Measurements from ENCODE around the gene SDCBP2.

DNA sequence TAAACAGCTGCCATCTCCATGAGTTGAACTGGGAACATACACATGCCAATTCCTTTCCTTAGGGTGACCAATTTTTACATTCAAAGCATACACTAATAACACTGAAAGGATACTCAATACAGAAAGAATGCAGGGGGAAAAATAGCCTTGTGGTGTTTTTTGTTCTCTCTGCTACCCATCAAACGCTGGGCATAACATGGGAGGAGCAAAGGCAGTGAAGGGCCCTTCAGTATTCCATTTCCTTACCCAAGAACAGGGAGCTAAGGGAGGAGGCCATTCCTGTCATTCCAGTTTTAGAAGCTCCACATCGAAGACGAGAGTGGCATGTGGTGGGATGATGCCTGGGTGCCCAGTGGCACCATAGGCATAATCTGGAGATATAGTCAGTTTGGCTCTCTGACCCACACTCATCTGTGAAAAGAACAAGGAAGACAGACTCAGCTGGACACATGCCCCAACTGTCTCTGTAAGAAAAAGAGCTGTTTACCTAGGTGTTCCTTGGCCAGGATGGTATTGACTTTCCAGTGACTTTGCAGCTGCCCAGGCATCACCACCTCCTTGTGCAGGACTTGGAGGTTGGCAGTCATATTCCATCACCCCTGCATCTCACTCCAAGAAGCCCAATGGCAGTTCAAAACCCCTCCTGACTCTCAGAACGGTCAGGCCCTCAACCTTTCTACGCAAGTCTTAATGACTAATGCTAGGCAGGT, 43.0 kb upstream of the SDCBP2 start:
- TF ChIP-seq, protein P1, sequence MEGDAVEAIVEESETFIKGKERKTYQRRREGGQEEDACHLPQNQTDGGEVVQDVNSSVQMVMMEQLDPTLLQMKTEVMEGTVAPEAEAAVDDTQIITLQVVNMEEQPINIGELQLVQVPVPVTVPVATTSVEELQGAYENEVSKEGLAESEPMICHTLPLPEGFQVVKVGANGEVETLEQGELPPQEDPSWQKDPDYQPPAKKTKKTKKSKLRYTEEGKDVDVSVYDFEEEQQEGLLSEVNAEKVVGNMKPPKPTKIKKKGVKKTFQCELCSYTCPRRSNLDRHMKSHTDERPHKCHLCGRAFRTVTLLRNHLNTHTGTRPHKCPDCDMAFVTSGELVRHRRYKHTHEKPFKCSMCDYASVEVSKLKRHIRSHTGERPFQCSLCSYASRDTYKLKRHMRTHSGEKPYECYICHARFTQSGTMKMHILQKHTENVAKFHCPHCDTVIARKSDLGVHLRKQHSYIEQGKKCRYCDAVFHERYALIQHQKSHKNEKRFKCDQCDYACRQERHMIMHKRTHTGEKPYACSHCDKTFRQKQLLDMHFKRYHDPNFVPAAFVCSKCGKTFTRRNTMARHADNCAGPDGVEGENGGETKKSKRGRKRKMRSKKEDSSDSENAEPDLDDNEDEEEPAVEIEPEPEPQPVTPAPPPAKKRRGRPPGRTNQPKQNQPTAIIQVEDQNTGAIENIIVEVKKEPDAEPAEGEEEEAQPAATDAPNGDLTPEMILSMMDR (conservative IDR thresholded peaks at IDR 0.05; ENCODE audit: low read depth in 2 of 2) = no peak
- TF ChIP-seq ZNF114 (CRISPR knock-in tag; IDR thresholded peaks at IDR 0.05) (no peak), POLR2AphosphoS5 (IDR thresholded peaks at IDR 0.05; ENCODE audit: low read depth) (no peak), EZH2 (IDR thresholded peaks at IDR 0.05; ENCODE audit: low read depth, unreplicated experiment) (no peak), CREB1 (CRISPR knock-in tag; IDR thresholded peaks at IDR 0.05; ENCODE audit: low read depth) (no peak), JUNB (IDR thresholded peaks at IDR 0.05; ENCODE audit: unreplicated experiment) (no peak), NANOG (IDR thresholded peaks at IDR 0.05; ENCODE audit: borderline replicate concordance) (no peak), EZH2phosphoT487 (IDR thresholded peaks at IDR 0.05; ENCODE audit: unreplicated experiment) (no peak), STAT1 (IDR thresholded peaks at IDR 0.05; ENCODE audit: unreplicated experiment) (no peak)
- TF ChIP-seq, protein P2, sequence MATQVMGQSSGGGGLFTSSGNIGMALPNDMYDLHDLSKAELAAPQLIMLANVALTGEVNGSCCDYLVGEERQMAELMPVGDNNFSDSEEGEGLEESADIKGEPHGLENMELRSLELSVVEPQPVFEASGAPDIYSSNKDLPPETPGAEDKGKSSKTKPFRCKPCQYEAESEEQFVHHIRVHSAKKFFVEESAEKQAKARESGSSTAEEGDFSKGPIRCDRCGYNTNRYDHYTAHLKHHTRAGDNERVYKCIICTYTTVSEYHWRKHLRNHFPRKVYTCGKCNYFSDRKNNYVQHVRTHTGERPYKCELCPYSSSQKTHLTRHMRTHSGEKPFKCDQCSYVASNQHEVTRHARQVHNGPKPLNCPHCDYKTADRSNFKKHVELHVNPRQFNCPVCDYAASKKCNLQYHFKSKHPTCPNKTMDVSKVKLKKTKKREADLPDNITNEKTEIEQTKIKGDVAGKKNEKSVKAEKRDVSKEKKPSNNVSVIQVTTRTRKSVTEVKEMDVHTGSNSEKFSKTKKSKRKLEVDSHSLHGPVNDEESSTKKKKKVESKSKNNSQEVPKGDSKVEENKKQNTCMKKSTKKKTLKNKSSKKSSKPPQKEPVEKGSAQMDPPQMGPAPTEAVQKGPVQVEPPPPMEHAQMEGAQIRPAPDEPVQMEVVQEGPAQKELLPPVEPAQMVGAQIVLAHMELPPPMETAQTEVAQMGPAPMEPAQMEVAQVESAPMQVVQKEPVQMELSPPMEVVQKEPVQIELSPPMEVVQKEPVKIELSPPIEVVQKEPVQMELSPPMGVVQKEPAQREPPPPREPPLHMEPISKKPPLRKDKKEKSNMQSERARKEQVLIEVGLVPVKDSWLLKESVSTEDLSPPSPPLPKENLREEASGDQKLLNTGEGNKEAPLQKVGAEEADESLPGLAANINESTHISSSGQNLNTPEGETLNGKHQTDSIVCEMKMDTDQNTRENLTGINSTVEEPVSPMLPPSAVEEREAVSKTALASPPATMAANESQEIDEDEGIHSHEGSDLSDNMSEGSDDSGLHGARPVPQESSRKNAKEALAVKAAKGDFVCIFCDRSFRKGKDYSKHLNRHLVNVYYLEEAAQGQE (IDR thresholded peaks at IDR 0.05; ENCODE audit: unreplicated experiment) = no peak
- TF ChIP-seq, protein P3, sequence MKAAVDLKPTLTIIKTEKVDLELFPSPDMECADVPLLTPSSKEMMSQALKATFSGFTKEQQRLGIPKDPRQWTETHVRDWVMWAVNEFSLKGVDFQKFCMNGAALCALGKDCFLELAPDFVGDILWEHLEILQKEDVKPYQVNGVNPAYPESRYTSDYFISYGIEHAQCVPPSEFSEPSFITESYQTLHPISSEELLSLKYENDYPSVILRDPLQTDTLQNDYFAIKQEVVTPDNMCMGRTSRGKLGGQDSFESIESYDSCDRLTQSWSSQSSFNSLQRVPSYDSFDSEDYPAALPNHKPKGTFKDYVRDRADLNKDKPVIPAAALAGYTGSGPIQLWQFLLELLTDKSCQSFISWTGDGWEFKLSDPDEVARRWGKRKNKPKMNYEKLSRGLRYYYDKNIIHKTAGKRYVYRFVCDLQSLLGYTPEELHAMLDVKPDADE (IDR thresholded peaks at IDR 0.05) = no peak
- TF ChIP-seq, protein P4, sequence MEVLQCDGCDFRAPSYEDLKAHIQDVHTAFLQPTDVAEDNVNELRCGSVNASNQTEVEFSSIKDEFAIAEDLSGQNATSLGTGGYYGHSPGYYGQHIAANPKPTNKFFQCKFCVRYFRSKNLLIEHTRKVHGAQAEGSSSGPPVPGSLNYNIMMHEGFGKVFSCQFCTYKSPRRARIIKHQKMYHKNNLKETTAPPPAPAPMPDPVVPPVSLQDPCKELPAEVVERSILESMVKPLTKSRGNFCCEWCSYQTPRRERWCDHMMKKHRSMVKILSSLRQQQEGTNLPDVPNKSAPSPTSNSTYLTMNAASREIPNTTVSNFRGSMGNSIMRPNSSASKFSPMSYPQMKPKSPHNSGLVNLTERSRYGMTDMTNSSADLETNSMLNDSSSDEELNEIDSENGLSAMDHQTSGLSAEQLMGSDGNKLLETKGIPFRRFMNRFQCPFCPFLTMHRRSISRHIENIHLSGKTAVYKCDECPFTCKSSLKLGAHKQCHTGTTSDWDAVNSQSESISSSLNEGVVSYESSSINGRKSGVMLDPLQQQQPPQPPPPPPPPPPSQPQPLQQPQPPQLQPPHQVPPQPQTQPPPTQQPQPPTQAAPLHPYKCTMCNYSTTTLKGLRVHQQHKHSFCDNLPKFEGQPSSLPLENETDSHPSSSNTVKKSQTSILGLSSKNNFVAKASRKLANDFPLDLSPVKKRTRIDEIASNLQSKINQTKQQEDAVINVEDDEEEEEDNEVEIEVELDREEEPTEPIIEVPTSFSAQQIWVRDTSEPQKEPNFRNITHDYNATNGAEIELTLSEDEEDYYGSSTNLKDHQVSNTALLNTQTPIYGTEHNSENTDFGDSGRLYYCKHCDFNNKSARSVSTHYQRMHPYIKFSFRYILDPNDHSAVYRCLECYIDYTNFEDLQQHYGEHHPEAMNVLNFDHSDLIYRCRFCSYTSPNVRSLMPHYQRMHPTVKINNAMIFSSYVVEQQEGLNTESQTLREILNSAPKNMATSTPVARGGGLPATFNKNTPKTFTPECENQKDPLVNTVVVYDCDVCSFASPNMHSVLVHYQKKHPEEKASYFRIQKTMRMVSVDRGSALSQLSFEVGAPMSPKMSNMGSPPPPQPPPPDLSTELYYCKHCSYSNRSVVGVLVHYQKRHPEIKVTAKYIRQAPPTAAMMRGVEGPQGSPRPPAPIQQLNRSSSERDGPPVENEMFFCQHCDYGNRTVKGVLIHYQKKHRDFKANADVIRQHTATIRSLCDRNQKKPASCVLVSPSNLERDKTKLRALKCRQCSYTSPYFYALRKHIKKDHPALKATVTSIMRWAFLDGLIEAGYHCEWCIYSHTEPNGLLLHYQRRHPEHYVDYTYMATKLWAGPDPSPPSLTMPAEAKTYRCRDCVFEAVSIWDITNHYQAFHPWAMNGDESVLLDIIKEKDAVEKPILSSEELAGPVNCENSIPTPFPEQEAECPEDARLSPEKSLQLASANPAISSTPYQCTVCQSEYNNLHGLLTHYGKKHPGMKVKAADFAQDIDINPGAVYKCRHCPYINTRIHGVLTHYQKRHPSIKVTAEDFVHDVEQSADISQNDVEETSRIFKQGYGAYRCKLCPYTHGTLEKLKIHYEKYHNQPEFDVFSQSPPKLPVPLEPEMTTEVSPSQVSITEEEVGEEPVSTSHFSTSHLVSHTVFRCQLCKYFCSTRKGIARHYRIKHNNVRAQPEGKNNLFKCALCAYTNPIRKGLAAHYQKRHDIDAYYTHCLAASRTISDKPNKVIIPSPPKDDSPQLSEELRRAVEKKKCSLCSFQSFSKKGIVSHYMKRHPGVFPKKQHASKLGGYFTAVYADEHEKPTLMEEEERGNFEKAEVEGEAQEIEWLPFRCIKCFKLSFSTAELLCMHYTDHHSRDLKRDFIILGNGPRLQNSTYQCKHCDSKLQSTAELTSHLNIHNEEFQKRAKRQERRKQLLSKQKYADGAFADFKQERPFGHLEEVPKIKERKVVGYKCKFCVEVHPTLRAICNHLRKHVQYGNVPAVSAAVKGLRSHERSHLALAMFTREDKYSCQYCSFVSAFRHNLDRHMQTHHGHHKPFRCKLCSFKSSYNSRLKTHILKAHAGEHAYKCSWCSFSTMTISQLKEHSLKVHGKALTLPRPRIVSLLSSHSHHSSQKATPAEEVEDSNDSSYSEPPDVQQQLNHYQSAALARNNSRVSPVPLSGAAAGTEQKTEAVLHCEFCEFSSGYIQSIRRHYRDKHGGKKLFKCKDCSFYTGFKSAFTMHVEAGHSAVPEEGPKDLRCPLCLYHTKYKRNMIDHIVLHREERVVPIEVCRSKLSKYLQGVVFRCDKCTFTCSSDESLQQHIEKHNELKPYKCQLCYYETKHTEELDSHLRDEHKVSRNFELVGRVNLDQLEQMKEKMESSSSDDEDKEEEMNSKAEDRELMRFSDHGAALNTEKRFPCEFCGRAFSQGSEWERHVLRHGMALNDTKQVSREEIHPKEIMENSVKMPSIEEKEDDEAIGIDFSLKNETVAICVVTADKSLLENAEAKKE (CRISPR knock-in tag; IDR thresholded peaks at IDR 0.05) = no peak

All from GM23338 (cell line).